Thyroid gland (tissue), 4 donors: ENCODE data around the gene HPCA. TPM values are rescaled to one million over a fixed set of nuclear protein-coding genes. Genes with fewer than 3 reads are reported as not detected.
A peak's percentile ranks its signal among the peaks of the same experiment; 100 is the strongest.

Experiments used
- DNase-seq, 2 donors: peaks; one replicate each; pipeline ENCODE4 v3.0.0-alpha.2; 2019
- H3K27ac ChIP-seq, 3 donors: fragments of 200-600 bp; sonication (generic); 1 replicate in 2 of 3; 2 replicates in 1 of 3; pipeline ENCODE4 v1.5.1; 2016 to 2019; ENCODE audit warnings: mild to moderate bottlenecking in 1 of 3, moderate library complexity in 1 of 3
- H3K27me3 ChIP-seq: fragments of 200-600 bp; sonication (generic); one replicate; pipeline ENCODE4 v1.5.1; 2019
- H3K36me3 ChIP-seq, 2 donors: fragments of 200-600 bp; sonication (generic); one replicate each; pipeline ENCODE4 v1.5.1; 2016 to 2019
- H3K4me1 ChIP-seq, 2 donors: fragments of 200-600 bp; sonication (generic); one replicate each; pipeline ENCODE4 v1.5.1; 2017 to 2019
- H3K4me3 ChIP-seq, 3 donors: fragments of 200-600 bp; sonication (generic); replicated peaks in 1 of 3; 1 replicate in 2 of 3; 2 replicates in 1 of 3; pipeline ENCODE4 v1.5.1; 2016; ENCODE audit warnings: mild to moderate bottlenecking in 1 of 3
- H3K9me3 ChIP-seq: fragments of 200-600 bp; sonication (generic); one replicate; pipeline ENCODE4 v1.5.1; 2017
- CTCF ChIP-seq, 6 experiments: fragments of 200-600 bp in 3 of 6; fragments of 450-650 bp in 3 of 6; sonication (generic) in 3 of 6; IDR thresholded peaks; one replicate each; pipeline ENCODE4 v1.5.1; 2016 to 2019; ENCODE audit warnings: antibody characterized with exemption in 6 of 6, mild to moderate bottlenecking in 2 of 6, inconsistent platforms in 1 of 6, moderate library complexity in 1 of 6
- POLR2A ChIP-seq, 2 donors: fragments of 450-650 bp; IDR thresholded peaks; one replicate each; pipeline ENCODE4 v1.6.1; 2017; ENCODE audit warnings: antibody characterized with exemption in 2 of 2, mild to moderate bottlenecking in 2 of 2, moderate library complexity in 1 of 2
- WGBS, 2 donors: methylation state at CpG; one replicate each; pipeline ENCODE4 v1.1.5; 2017; 5-methylcytosine and 5-hydroxymethylcytosine counted together
- intact Hi-C: fragments of 100-400 bp; cut with DNase I; formaldehyde crosslinking; loops from one replicate; pipeline ENCODE4 v1.15.1; 2023
- total RNA-seq, 4 donors: library from RNA; depleted of rRNA; stranded (reverse); fragments of >200 nt; gene quantifications; one replicate each; pipeline ENCODE4 v1.2.3, GENCODE V29; 2016

The HPCA gene
- total RNA-seq, 4 donors from 2014 or later: not detected

GRCh38 chr1:32906654-32907053 is 20.4 kb downstream of the HPCA start:
- TF ChIP-seq POLR2A (IDR thresholded peaks at IDR 0.05) (no peak), CTCF (IDR thresholded peaks at IDR 0.05) (no peak)
- Histone ChIP-seq H3K9me3 (no peaks in the 10 kb centered on the region), H3K4me3 (no peak overlapping the region), H3K27ac (no peak overlapping the region), H3K27me3 (no peaks in the 10 kb centered on the region), H3K4me1 (peaks cover 3 to 8% of the 10 kb centered on the region in 2 donors), H3K36me3 (no peaks in the 10 kb centered on the region)
- DNase-seq: no peak
- intact Hi-C loops: no loop called here
- 84% methylated on average over 7 of the region's 7 CpGs for WGBS, 2 donors

- Histone ChIP-seq H3K27ac (no peak overlapping the region), H3K4me3 (no peak overlapping the region), H3K36me3 (no peaks in the 10 kb centered on the region), H3K9me3 (no peaks in the 10 kb centered on the region), H3K27me3 (no peaks in the 10 kb centered on the region), H3K4me1 (peaks cover 0 to 8% of the 10 kb centered on the region in 2 donors)
- no peak for TF ChIP-seq POLR2A (IDR thresholded peaks at IDR 0.05)
- TF ChIP-seq CTCF (IDR thresholded peaks at IDR 0.05): no peak
- peak; percentile 67 for DNase-seq
- WGBS, 2 donors: 8 to 13% methylated on average over 4 of the region's 4 CpGs
- intact Hi-C loops: no loop called here
Observed at GRCh38 chr1:32907435-32907834, 21.1 kb downstream of the HPCA start.

- H3K4me3 ChIP-seq: no peak overlapping the region
- no peak for DNase-seq
- H3K4me1 ChIP-seq: peaks cover 0 to 8% of the 10 kb centered on the region in 2 donors
- no peaks in the 10 kb centered on the region for H3K36me3 ChIP-seq
- H3K27ac ChIP-seq: no peak overlapping the region
- WGBS, 2 donors: 92 to 93% methylated on average over 5 of the region's 5 CpGs
- H3K9me3 ChIP-seq: no peaks in the 10 kb centered on the region
- no peaks in the 10 kb centered on the region for H3K27me3 ChIP-seq
- TF ChIP-seq CTCF (IDR thresholded peaks at IDR 0.05) (no peak), POLR2A (IDR thresholded peaks at IDR 0.05) (no peak)
- intact Hi-C loops: no loop called here
Observed at GRCh38 chr1:32910319-32910718, 24.0 kb downstream of the HPCA start.

GRCh38 chr1:32915766-32916706 is 29.7 kb downstream of the HPCA start:
- Histone ChIP-seq H3K36me3 (no peaks in the 10 kb centered on the region), H3K4me1 (no peaks in the 10 kb centered on the region), H3K9me3 (no peaks in the 10 kb centered on the region), H3K27me3 (no peaks in the 10 kb centered on the region), H3K27ac (no peak overlapping the region), H3K4me3 (no peak overlapping the region)
- DNase-seq: no peak
- 91 to 93% methylated on average over 12 of the region's 12 CpGs for WGBS, 2 donors
- intact Hi-C loops: no loop called here
- no peak for TF ChIP-seq CTCF (IDR thresholded peaks at IDR 0.05)
- no peak for TF ChIP-seq POLR2A (IDR thresholded peaks at IDR 0.05)

GRCh38 chr1:32917521-32917920 is 31.2 kb downstream of the HPCA start:
- DNase-seq: no peak
- Histone ChIP-seq H3K4me1 (no peaks in the 10 kb centered on the region), H3K4me3 (no peak overlapping the region), H3K27ac (no peak overlapping the region), H3K36me3 (no peaks in the 10 kb centered on the region), H3K9me3 (no peaks in the 10 kb centered on the region), H3K27me3 (no peaks in the 10 kb centered on the region)
- TF ChIP-seq CTCF (IDR thresholded peaks at IDR 0.05): no peak
- TF ChIP-seq POLR2A (IDR thresholded peaks at IDR 0.05): no peak
- intact Hi-C loops: no loop called here
- 77 to 82% methylated on average over 7 of the region's 7 CpGs for WGBS, 2 donors
